Vagina (tissue), 2 donors: Measurements from ENCODE around the gene GPATCH11. TPM values are rescaled to one million over a fixed set of nuclear protein-coding genes. Genes with fewer than 3 reads are reported as not detected.

Source experiments
- DNase-seq, 2 donors: peaks; one replicate each; pipeline ENCODE4 v3.0.0-alpha.2; 2017; ENCODE audit errors: extremely low spot score in 2 of 2
- H3K27ac ChIP-seq: fragments of 200-600 bp; sonication (generic); one replicate; pipeline ENCODE4 v1.5.1; 2019
- H3K27me3 ChIP-seq: fragments of 200-600 bp; sonication (generic); one replicate; pipeline ENCODE4 v1.5.1; 2019
- H3K36me3 ChIP-seq, 2 donors: fragments of 200-600 bp; sonication (generic); one replicate each; pipeline ENCODE4 v1.5.1; 2017 to 2019
- H3K4me1 ChIP-seq: fragments of 200-600 bp; sonication (generic); one replicate; pipeline ENCODE4 v1.5.1; 2019
- H3K4me3 ChIP-seq, 2 donors: fragments of 200-600 bp; sonication (generic); 1 replicate in 1 of 2; 2 replicates in 1 of 2; pipeline ENCODE4 v1.5.1; 2016 to 2019
- H3K9me3 ChIP-seq: fragments of 200-600 bp; sonication (generic); one replicate; pipeline ENCODE4 v1.5.1; 2019
- POLR2A ChIP-seq, 2 donors: fragments of 450-650 bp; IDR thresholded peaks; one replicate each; pipeline ENCODE4 v1.6.1; 2017; ENCODE audit warnings: antibody characterized with exemption in 2 of 2, mild to moderate bottlenecking in 2 of 2, moderate library complexity in 2 of 2
- POLR2AphosphoS5 ChIP-seq, 2 donors: sonication (generic); formaldehyde crosslinking; IDR thresholded peaks; one replicate each; pipeline ENCODE4 v1.9.0; 2017; ENCODE audit warnings: antibody characterized with exemption in 2 of 2, mild to moderate bottlenecking in 2 of 2, low read depth in 1 of 2; ENCODE audit not compliant: insufficient read depth in 1 of 2
- intact Hi-C: fragments of 100-400 bp; cut with DNase I; formaldehyde crosslinking; loops from one replicate; pipeline ENCODE4 v1.15.1; 2023
- total RNA-seq: library from RNA; depleted of rRNA; stranded (reverse); fragments of >200 nt; gene quantifications from one replicate; pipeline ENCODE4 v1.2.3, GENCODE V29; 2016
- TF ChIP-seq, protein P1 (sequence below), 3 experiments: fragments of 450-650 bp in 2 of 3; fragments of 200-600 bp in 1 of 3; sonication (generic) in 1 of 3; IDR thresholded peaks; one replicate each; pipeline ENCODE4 v1.5.1; 2017 to 2019; ENCODE audit warnings: antibody characterized with exemption in 3 of 3, mild to moderate bottlenecking in 2 of 3, moderate library complexity in 2 of 3

Gene GPATCH11
- total RNA-seq, 1 donor from 2014 or later: 6.1 TPM

DNA sequence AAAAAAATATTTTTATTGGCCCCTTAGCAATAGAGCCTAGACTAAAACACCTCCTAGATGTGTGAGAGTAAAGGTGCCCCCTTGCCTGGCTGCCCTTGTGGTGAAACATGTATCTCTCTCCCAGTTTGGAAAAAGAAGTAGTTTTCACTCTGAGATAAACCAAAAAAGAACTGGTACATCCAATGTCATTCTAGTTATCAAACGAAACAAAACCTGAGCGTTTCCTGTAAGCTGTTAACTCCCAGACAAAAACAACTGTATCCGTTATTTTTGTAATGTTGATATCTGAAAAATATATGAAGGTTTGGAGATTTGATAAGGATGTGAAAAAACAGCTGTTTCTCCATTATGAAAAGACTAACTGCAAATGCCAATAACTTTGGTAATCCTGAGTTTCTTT is 24.5 kb upstream of the GPATCH11 start:
- H3K27ac ChIP-seq: no peak overlapping the region
- TF ChIP-seq, protein P1, sequence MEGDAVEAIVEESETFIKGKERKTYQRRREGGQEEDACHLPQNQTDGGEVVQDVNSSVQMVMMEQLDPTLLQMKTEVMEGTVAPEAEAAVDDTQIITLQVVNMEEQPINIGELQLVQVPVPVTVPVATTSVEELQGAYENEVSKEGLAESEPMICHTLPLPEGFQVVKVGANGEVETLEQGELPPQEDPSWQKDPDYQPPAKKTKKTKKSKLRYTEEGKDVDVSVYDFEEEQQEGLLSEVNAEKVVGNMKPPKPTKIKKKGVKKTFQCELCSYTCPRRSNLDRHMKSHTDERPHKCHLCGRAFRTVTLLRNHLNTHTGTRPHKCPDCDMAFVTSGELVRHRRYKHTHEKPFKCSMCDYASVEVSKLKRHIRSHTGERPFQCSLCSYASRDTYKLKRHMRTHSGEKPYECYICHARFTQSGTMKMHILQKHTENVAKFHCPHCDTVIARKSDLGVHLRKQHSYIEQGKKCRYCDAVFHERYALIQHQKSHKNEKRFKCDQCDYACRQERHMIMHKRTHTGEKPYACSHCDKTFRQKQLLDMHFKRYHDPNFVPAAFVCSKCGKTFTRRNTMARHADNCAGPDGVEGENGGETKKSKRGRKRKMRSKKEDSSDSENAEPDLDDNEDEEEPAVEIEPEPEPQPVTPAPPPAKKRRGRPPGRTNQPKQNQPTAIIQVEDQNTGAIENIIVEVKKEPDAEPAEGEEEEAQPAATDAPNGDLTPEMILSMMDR (IDR thresholded peaks at IDR 0.05): no peak
- TF ChIP-seq POLR2AphosphoS5 (IDR thresholded peaks at IDR 0.05; ENCODE audit: insufficient read depth in 1 of 2, low read depth in 1 of 2): no peak
- TF ChIP-seq POLR2A (IDR thresholded peaks at IDR 0.05): no peak
- no peaks in the 10 kb centered on the region for H3K27me3 ChIP-seq
- intact Hi-C loops: no loop called here
- no peak overlapping the region for H3K4me3 ChIP-seq
- H3K36me3 ChIP-seq: peaks cover 0 to 90% of the 10 kb centered on the region in 2 donors
- no peaks in the 10 kb centered on the region for H3K9me3 ChIP-seq
- no peak for DNase-seq
- no peaks in the 10 kb centered on the region for H3K4me1 ChIP-seq

DNA sequence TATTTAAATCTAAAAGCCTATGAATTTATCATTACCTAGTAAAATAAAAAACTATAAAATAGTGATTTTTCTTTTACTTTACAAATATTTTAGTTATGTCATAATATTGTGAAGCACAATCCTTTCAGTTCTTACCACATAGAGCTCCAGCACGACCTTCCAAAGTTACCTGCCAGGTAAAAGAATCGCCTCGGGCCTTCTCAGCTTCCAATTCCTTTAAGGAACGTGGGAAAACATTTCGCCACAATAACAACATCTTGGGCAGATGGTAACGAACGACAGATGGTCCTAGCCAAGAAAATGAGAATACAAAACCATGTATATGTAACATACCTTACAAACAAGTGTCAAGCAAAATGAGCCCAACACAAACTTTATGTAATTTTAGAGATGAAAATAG is 23.9 kb upstream of the GPATCH11 start:
- Histone ChIP-seq H3K4me1 (no peaks in the 10 kb centered on the region), H3K4me3 (no peak overlapping the region), H3K36me3 (peaks cover 0 to 93% of the 10 kb centered on the region in 2 donors), H3K9me3 (no peaks in the 10 kb centered on the region), H3K27me3 (no peaks in the 10 kb centered on the region), H3K27ac (no peak overlapping the region)
- intact Hi-C loops: no loop called here
- no peak for DNase-seq
- TF ChIP-seq, protein P1 (IDR thresholded peaks at IDR 0.05): no peak
- TF ChIP-seq POLR2AphosphoS5 (IDR thresholded peaks at IDR 0.05; ENCODE audit: insufficient read depth in 1 of 2, low read depth in 1 of 2): no peak
- TF ChIP-seq POLR2A (IDR thresholded peaks at IDR 0.05): no peak

DNA sequence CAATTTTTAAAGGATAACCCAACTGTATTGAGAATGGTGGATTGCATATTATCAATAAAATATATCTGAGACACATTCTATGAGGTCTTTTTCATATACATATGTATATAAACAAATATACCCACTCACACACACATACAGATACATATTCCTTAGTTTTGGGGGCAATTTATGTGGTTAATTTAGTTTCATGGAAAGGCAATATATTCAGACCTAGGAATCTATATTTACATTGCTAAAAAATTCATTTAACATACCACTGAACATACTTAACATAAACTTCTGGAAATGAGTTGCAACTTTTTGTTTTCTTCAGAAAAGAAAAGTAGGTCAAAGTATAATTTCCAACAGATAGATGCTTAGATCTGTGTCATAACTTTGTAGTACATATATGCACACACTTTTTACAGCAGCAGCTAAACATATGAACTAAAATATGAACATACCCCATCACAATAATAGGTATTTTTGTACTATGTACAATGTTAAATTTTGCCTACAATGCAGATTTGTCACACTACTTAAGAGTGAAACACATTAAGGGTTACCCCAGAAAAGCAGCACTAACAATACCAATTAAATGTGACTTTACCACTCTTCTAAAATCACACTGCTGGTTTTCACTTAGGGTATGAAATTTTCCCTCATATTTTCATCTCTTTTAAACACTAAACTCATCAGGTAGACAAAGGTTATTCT is 23.2 kb upstream of the GPATCH11 start:
- peaks cover 0 to 93% of the 10 kb centered on the region in 2 donors for H3K36me3 ChIP-seq

DNA sequence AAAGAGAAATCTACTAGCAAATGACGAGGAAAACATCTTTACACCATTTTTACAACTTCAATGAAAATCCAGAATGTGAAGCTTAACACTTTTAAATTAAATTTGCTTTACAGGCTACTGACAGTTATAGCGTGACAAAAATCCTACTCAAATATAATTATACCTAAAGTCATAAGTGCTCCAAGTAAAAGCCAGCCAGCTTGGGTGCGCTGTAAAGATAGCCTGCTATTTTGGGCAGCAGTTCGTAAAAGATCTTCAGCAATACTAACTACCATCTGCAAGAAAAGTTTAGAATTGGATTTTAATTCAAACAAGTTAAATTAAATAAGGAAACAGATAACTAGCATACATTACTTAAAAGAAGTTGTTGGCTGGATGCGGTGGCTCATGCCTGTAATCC is 22.5 kb upstream of the GPATCH11 start:
- H3K27me3 ChIP-seq: no peaks in the 10 kb centered on the region
- H3K9me3 ChIP-seq: no peaks in the 10 kb centered on the region
- no peaks in the 10 kb centered on the region for H3K4me1 ChIP-seq
- intact Hi-C loops: no loop called here
- TF ChIP-seq, protein P1 (IDR thresholded peaks at IDR 0.05): no peak
- TF ChIP-seq POLR2AphosphoS5 (IDR thresholded peaks at IDR 0.05; ENCODE audit: insufficient read depth in 1 of 2, low read depth in 1 of 2) (no peak), POLR2A (IDR thresholded peaks at IDR 0.05) (no peak)
- DNase-seq: no peak
- peaks cover 0 to 89% of the 10 kb centered on the region in 2 donors for H3K36me3 ChIP-seq
- no peak overlapping the region for H3K4me3 ChIP-seq
- H3K27ac ChIP-seq: no peak overlapping the region

More for the DNA sequence above, 23.2 kb upstream of the GPATCH11 start:
- TF ChIP-seq POLR2A (IDR thresholded peaks at IDR 0.05) (no peak), POLR2AphosphoS5 (IDR thresholded peaks at IDR 0.05; ENCODE audit: insufficient read depth in 1 of 2, low read depth in 1 of 2) (no peak)
- TF ChIP-seq, protein P1 (IDR thresholded peaks at IDR 0.05): no peak
- no peak overlapping the region for H3K4me3 ChIP-seq
- no peak overlapping the region for H3K27ac ChIP-seq
- intact Hi-C loops: no loop called here
- H3K27me3 ChIP-seq: no peaks in the 10 kb centered on the region
- no peak for DNase-seq
- no peaks in the 10 kb centered on the region for H3K9me3 ChIP-seq
- H3K4me1 ChIP-seq: no peaks in the 10 kb centered on the region

DNA sequence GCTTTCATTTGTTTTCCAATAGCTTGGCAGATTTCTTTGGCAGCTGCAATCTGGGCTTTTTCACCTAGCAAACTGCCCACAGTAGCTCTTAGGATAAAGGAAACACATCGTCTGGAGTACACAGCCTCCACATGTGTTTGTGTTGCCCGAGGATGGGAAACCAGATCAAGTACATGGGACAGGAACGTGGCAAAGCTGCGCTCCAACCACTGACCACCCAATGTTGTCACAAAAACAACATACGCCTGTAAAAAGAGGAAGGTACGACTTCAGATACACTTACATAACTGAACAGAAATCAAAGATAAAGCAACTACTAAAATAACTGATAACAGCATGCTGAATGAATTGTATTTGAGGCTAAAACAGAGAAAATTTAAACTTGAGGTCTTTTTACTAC is 15.6 kb upstream of the GPATCH11 start:
- Histone ChIP-seq H3K27ac (no peak overlapping the region), H3K27me3 (no peaks in the 10 kb centered on the region), H3K4me3 (no peak overlapping the region), H3K9me3 (no peaks in the 10 kb centered on the region), H3K4me1 (no peaks in the 10 kb centered on the region), H3K36me3 (peaks cover 0 to 57% of the 10 kb centered on the region in 2 donors)
- no peak for DNase-seq
- TF ChIP-seq, protein P1 (IDR thresholded peaks at IDR 0.05): no peak
- TF ChIP-seq POLR2A (IDR thresholded peaks at IDR 0.05) (no peak), POLR2AphosphoS5 (IDR thresholded peaks at IDR 0.05; ENCODE audit: insufficient read depth in 1 of 2, low read depth in 1 of 2) (no peak)
- intact Hi-C loops: no loop called here
